C4-2B (cell line): Measurements from ENCODE around the gene CNPY3.

ENCODE experiments used
- CTCF ChIP-seq: fragments of 450-650 bp; conservative IDR thresholded peaks from 2 replicates; pipeline ENCODE4 v1.5.1; 2017; ENCODE audit warnings: mild to moderate bottlenecking
- ZFX ChIP-seq: fragments of 450-650 bp; IDR thresholded peaks from 2 replicates; pipeline ENCODE4 v1.6.1; 2017

GRCh38 chr6:42969431-42969830, 40.2 kb downstream of the CNPY3 start:
- TF ChIP-seq CTCF, result no peak
- TF ChIP-seq ZFX, result no peak
